HL-60/S4 treated with retinoic acid at 250 ng/mL for 4 days and 3 days (cell line): ENCODE data around the gene TMEM272.

Source experiments
- in situ Hi-C: fragments of 300-500 bp; cut with MboI; formaldehyde crosslinking; loops from 2 replicates; pipeline ENCODE4 v1.7.0; 2022; ENCODE audit warnings: low sequenced_read_pairs

Gene TMEM272

DNA sequence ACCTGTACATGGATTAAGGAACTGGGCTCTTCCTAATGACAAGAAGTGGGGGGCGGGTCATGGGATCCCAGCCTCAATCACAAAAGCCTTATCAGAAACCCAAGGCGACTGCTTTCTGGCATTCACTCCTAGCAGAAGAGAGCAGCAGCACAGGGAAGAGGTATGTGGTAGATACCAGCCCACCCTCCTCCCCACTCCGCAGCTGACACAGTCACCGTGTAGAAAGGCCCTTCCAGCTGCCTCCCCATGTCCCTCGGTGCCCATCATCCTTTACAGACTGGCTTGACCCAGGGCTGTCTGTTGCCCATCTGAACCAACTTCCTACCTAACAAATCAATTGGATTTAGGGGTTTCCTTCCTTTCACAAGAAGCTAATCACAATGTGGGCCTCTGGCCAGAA is 37.9 kb downstream of the TMEM272 start:
- in situ Hi-C loops, result loop anchor here (25.0 kb wide), 1 partner anchor 670 kb away; no protein-coding TSS in a partner anchor

DNA sequence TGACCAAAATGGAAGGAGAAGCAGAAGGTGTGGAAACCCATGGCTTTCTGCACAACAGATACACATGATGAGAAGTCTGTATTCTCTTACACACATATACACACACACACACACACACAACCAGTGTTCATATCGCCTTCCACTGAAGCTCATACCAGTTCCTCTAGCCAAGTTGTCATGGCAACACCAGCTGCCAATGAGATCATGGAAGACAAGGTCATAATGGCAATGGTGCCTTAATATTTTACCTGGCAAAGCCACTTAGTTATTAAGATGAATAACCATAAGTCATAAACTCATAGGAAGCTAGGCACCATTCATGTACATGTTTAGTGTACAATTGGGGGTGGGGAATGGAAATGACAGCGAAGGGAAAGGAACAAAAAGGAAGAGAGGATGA is 38.4 kb downstream of the TMEM272 start:
- in situ Hi-C loops, result loop anchor here (25.0 kb wide), 1 partner anchor 669 kb away; no protein-coding TSS in a partner anchor

DNA sequence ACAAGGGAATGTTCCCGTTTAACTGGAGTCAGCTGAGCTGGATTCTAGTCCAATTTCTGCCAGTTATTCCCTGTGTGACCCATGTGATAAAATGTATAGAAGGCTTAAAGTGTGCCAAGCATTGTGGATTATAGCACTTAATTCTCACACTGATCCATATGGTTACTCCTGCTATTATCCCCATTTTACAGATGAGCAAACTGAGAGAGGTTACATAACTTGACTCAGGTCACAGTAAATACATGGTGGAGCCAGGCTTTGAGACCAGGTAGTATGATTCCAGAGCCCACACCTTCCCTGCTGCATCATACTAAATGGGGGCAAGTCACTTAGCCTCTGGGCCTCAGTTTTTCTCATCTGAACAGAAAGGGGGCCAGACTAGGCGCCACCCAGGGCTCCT is 39.1 kb downstream of the TMEM272 start:
- in situ Hi-C loops, result loop anchor here (25.0 kb wide), 1 partner anchor 669 kb away; no protein-coding TSS in a partner anchor

DNA sequence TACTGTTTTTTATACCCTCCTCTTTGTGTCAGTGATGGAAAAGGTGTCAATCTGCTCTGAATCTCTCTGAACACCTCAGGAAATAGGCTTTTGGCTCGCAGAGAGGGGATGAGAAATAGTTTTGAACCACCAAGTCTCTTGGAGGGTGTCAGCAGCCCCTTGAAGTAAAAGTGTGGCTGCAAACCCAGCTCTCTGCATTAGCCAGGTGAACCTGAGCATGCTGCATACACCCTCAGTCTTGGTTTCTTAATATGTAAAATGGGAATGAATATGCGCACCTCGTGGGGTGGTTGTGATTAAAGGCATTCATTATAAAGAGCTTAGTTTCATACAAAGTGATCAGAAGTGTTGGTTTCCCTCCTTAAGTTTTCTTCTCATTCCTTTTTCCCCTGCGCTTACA is 39.7 kb downstream of the TMEM272 start:
- in situ Hi-C loops, result loop anchor here (25.0 kb wide), 1 partner anchor 668 kb away; no protein-coding TSS in a partner anchor

DNA sequence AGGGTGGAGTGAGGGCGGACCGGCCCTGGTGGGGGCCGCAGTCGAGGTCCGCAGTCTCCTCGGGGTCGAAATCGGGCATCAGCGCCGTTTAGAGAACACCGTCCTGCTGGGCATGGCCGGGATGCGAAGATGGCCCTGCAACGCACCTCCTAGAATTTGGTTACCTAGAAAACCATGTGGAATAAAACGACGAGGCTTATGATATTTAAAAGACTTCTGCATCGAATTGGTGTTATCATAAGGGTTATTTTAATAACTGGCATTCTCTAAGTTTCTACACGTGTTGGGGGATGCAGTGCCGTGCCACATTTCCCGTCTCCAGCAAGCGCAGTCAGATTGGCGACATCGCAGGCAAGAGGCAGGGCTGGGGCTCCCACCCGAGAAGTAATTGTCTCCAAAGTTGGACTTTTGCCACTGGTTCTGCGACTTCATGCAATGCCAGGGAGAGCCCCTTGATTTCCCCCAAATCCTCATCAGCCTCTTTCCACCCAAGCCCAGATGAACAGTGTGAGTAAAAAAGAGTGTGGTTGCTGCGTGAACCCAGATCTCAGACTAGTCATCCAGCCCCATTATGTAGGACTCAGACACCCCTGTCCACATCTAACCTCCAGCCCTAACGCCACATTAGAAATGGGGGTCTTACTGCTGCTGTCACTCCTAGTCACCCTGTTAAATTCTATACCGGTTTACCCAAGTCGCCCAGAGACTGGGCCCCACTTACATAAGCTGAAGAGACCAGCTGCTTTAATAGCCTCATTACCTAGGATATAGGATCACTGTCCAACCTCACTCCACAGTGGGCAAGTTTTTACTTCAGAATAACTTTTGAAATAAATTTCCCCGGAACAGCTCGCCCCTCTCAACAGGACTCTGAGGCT is 40.4 kb downstream of the TMEM272 start:
- in situ Hi-C loops, result loop anchor here (25.0 kb wide), 1 partner anchor 667 kb away; no protein-coding TSS in a partner anchor

DNA sequence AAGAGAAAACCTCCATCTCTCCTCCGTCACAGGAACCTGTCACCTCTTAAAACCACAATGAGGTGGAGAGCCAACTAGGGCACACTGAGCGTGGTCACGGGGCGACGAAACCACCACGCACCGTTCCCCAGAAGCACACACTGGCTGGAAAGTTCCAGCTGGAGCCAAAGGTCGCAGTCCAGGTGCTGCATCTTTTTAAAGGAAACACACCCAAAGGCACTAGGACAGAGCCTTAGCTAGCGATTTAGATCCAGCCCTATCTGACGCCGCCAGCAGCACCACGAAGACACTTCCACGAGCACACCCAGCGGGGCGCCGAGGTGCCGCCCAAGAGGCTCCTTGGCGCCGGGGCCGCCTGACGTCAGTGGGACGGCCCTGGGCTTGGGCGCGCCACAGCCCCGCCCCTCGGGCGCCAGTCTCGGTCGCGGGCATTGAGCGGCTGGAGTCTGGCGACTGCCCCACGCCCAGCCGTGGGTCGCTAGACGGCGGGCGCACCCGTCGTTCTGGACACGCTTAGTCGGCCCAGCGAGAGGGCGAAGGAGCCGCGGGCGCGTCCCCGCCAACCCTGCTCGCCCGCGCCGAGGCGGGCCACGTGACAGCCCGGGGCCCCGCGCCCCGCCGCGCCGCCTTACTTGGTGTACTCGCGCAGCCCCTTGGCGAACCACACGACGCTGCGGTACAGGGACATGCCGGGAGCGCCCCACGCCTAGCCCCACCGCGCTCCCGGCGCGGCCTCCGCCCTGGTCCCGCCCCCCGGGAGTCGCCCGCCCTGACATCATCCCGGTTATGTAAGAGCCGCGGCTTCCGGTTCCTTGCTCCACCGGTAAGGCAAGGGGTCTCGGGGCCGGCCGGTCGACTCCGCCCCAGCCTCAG is 41.3 kb downstream of the TMEM272 start, which contains the start of gene DHRS12:
TSS of gene DHRS12 (minus strand) at position 742 of the 873 bp plus-strand sequence. CDS start 4,504 bp downstream, outside the sequence.
- in situ Hi-C loops, result loop anchor here (25.0 kb wide), 1 partner anchor 666 kb away; no protein-coding TSS in a partner anchor

DNA sequence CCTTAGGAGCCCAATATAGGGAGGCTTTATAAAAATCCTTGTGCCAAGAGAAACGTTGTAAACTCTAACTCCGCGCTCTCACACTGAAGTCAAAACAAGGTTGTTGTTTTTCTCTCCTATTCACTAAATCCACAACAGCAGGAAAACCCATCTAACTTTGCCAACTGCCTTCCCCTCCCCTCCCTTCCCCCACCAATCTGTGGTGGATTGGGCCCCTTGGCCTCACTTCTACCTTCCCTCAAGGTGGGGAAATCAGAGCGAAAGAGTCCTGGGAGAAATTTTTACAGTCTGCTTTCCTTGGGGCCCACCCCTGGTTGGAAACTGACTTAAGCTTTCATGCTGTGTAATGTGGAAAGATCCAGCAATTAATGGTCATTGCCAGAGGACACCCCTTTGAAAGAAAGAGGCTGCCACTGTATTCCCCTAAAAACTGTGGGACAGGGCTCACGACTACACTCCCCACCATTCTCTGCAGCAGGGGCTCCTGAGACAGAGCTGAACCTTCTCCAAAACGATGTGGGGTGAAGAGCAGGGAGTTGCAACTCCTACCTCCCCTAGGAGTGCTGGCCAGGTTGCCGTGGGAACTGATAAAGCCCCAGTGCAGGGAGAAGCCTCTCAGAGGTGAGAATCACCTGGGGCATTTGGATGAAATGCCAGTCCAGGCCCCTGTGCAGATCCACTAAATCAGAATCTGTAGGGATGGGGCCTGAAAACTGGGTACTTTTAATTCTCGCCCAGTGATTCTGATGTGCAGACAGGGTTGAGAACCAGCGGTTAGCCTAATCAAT is 42.2 kb downstream of the TMEM272 start:
- in situ Hi-C loops, result loop anchor here (25.0 kb wide), 1 partner anchor 666 kb away; no protein-coding TSS in a partner anchor

DNA sequence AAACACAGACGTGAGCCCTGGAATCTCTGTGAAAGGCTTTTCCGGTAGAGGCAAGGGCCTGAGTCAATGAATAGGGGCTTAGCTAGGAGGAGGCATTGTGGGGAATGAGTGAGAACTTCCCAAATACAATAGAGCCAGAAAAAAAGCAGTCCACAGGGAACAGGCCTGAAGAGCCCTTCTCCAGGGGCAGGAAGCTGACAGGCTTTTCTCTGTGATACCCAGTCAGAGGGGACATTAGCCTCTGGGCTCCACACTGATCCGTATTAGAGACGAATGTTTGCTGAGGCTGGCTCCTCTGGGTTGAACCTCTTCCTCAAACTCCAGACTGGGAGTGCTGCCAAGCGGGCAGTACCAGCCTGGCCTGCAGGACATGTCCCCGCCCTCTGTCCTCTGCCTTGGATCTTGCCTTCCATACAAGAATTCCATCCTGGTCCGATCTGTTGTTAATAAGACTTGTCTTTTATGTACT is 43.3 kb downstream of the TMEM272 start:
- in situ Hi-C loops, result loop anchor here (25.0 kb wide), 1 partner anchor 664 kb away; no protein-coding TSS in a partner anchor

DNA sequence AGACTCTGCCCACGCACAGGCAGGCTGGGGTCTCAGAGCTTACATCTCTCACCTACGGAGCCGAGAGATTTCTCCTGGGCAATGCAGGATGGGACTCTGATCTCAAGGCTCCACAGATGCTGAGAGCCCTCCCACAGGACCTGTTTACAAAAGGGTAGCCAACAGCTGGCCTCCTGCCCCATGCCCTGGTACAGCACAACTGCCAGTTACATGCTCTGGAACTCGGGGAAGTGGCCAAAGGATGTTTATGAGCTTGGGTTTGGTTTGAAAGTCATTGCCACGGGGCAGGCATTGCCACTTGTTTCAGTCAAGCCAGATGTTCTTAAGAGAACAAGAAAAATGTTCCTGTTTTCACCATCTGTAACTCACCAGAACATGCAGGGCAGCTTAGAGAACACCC is 44.5 kb downstream of the TMEM272 start:
- in situ Hi-C loops, result loop anchor here (25.0 kb wide), 1 partner anchor 663 kb away; no protein-coding TSS in a partner anchor

DNA sequence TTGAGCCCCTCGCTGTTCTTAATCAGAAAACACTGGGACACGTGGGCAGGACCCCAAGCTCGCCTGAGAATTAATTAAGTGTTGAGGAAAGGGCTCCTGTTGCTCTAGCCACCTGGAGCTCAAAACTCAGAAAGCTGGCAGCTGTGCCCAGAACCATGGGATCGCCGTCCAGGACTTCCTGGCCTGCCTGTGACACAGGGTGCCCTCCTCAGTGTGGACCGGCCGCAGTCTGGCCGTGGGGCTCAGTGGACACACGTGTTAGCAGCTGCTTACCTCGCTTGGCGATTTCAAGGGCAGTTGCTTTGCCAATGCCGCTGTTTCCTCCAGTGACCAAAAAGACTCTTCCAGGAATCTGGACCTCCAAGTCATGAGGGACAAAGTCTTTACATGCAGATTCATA is 45.7 kb downstream of the TMEM272 start:
- in situ Hi-C loops, result no loop called here

DNA sequence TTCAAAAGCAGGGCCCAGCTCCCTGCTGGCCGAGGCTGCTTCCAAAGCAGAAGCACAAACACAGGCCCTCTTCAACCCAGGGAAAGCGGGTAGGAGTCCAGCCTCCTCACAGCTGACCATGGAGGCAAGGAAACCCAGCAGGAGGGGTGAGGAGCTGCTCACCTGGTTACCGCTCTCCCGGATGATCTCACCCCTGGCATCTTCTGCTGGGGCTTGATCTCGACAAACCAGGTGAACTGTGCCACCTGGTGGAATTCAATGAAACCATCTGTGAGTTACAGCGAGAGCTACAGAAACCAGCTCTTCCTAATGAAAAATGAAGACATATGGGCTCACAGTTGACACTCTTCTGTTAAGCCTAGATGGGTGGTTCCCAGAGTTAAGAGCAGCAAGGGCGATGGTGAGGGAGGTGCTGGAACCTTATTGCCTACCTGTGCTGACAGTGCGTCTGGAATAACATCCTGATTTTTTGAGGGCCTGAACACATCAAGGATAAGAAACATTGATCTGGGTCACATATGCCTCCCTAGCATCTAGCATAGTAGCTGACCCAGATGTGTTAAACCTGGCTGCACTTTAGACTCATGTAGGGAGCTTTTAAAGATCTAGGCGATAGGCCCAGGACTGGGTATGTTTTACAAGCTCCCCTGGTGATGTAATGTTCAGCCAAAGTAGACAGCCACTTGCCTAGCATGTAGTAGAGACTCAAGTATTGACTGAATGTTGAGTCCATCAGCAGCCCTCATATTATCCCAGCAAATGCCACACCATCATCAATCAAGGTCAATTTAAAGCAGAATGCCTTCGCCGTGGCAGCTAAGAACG is 47.1 kb downstream of the TMEM272 start:
- in situ Hi-C loops, result no loop called here

DNA sequence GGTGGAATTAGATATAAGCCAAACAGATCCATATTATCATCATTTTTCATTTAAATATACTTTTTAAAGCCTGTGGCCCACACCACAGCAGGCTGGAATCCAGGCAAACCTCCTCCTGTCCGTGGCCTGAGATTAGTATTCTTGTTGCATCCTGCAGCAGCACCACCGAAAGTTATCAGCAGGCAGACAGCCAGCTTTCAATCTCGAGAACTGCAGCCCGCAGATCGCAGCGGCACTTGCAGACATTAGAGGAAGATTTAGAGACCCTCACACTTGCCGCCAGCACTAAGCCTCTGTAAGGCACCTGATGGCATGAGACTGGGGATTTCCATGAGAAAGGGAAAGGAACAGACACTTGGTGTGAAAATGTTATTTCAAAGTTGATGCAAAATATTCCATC is 48.4 kb downstream of the TMEM272 start:
- in situ Hi-C loops, result no loop called here

DNA sequence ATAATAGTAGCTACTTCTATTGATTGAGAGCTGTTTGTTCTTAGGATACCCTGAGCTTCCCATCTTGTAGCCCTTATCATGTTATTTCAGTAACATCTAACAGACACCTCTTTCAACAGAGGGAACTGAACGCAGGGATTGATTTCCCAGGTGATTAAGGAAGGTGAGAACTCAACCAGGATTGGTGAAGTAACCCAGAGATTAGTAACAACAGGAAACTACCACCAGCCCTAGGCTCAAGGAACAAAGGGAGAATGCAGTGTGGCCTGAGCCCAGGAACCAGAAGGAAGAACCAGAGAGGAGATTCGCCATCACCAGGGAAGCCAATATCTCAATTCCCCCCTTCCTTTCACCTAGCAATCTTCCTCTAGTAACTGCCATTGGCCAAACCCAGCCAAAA is 49.6 kb downstream of the TMEM272 start:
- in situ Hi-C loops, result no loop called here

DNA sequence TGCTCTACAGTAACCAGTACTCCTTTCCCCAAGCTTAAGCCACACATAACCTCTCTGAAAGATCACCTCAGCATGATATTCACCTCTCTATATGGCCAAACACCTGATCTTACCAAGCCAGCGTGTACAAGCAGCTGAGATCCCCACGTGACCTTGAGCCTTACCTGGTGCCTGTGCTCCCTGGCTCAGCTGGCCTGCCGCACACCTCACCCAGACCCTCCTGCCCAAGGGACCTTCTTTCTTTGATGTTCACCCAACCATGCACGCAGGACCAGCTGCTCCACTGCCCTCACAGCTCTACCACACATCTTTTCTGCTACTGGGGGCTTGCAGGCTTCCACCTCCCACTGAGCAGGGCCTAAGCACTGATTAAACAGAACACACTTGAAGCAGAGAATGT is 50.0 kb downstream of the TMEM272 start:
- in situ Hi-C loops, result no loop called here

DNA sequence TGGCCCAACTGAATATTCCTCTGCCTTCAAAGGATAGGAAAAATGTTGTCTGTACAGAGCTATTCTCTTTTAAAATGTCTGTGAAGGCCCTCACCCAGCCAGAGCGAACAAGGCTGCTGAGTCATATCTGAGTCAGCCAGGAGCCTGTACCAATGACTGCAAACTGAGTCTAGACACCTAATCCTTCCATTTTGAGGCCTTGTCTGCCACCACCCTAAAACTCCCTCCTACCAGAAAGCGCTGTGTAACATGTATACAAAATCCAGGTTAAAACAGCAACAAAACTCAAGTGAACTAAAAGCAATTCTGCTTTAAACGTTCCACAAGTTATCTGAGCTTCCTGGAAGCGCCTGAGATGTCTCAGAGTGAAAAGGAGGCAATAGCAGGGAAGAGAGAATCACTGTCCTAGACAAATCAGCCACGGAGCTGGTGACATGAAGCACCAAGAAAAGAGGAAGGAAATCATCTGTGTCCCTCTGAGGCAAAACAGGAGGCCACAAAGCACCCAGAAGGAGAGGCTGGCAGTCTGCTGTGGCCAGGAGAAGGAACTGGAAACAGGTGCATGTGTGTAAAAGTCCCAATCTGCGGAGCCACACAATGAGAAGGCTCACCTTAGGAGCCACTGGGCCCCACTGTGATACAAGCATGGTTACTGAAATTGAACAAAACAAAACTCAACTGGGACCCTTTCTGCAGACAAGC is 51.3 kb downstream of the TMEM272 start:
- in situ Hi-C loops, result no loop called here

DNA sequence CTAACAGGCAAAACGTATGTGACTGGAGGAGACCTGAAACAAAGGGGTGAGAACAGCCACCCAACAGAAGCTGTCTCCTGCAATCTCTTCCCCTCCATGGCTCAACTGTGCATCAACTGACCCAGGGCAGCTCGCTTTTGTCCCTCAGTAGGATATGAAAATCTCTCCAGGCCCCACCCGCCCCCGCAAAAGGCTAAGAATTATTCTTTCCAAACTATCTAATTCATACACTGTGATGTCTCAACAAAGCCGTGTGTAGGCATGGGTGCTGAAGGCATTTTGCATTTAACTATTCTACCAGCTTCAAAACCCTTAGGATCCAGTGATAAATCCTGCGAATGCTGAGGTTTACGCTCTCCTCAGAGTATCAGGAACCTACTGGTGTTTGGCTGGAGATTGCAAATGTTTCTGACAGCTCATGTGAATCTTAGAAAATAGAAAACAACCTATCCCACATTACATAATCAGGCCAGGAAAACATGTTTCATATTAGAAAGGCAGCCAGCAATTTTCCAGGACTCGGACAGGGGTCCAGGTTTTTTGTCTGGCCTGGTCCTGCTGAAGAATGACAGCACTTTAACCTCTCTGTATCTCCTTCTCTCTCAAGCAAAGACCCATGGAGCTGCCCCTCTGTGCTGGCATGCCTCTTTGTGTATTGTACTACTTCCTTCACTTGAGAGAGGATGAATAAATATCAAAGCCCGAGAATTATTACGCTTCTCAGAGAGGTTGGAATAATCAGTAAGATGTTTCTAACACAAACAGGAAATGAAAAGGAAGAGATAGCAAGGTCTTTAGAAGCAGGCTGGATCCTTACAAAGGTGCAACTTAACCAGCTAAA is 58.3 kb downstream of the TMEM272 start:
- in situ Hi-C loops, result no loop called here

DNA sequence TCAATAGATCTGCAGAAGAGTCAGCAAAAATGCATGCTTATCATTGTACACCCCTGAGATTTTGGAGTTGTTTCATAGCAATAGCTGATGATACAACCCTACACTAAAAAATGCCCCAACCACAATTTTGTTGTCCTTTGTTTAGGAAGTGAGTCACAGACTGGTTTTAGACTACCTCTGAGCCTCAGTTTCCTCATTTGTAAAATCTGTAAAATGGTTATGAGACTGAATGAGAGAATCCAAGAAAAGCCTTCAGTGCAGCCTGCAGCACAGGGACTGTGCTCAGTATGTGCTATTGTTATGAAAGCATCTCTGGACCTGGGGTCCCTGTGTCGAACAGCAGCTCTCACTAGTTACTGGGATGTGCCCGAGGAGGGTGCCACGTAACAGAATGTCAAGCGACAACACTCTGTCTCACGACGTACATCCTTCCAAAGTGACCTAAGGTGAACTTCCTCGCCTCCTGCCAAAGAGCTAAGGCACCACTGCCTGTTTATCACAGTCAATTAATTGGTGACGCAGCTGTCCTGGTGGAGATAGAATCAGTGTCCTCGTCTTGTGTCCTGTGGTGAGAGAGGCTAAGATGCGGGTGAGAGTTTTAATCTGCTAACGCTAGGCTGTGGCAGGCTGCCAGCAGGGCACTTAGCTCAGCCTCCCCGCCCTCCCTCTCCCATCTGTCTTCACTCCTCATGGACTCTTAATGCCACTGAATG is 59.1 kb downstream of the TMEM272 start:
- in situ Hi-C loops, result no loop called here
